ENCODE data around the gene MTHFR. TPM values are rescaled to one million over a fixed set of nuclear protein-coding genes. Genes with fewer than 3 reads are reported as not detected.

Gene MTHFR
- total and polyA plus RNA-seq, 2 of the 8 experiments (the other 6 are each of a cell fraction or from before 2014, with no cell fraction given), result 8.7 to 18.5 TPM

DNA sequence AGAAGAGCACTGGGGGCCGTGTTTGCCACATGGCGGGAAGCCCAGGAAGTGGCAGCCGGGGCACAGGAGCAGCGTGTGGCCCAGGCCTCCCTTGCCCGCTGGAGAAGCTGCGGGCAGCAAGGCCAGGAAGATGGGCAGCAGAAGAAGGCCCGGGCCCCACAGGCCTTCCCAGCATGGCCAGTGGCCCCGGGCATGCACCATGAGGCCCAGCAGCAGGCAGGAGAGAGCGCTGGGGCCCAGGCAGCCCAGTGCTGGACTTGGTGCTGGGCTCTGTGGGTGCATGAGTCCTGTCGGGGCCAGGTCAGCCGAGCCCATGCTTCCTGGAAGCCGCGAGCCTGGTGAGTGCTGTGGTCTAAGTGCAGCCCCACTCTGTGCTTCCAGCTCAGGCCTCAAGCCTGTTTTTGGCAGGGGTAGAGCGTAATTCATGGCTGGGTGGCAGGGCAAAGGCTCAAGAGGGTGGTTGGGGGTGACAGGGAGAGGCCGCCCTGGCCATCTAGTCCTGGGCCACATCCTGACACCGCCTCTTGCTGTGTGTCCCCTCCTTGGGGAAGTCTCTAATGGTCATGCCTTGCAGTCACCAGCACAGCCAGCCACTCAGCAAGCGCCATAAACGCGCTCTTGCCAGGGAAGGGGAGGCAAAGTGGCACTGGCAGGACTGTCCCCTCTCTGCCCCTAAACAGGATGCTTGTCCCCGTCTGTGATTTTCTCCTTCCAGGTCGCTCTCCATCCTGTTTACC is 21.3 kb downstream of the MTHFR start:
- no peaks in the 10 kb centered on the region for H3K36me3 ChIP-seq (ENCODE audit: control insufficient read depth in 2 of 4, insufficient read depth in 4 of 4, low read length in 3 of 4)
- H2BK20ac ChIP-seq (ENCODE audit: low read length), result peak overlapping the region; percentile 24; the same call in 1 of the 2 replicates
- peaks cover 7 to 34% (median 25%) of the 10 kb centered on the region in 4 experiments for H3K4me1 ChIP-seq (replicated peaks in 1 of 4; ENCODE audit: control insufficient read depth in 3 of 4, insufficient read depth in 4 of 4, low read length in 3 of 4)
- peak overlapping the region; percentile 44 for H3K18ac ChIP-seq (ENCODE audit: extremely low read depth, low read length)
- peak overlapping the region; percentile 68; the same call in 1 of the 2 replicates for H2AK5ac ChIP-seq (ENCODE audit: low read depth, low read length)
- H3K27ac ChIP-seq (ENCODE audit: low read depth, low read length), result no peak overlapping the region
- H3K23me2 ChIP-seq (ENCODE audit: low read depth, low read length), result no peaks in the 10 kb centered on the region
- H4K8ac ChIP-seq (ENCODE audit: extremely low read depth, insufficient read depth, low read length), result peak overlapping the region; percentile 80
- H4K91ac ChIP-seq (replicated peaks; ENCODE audit: insufficient read length, low read length), result peak overlapping the region; percentile 67
- peak overlapping the region; percentile 8 for H4K5ac ChIP-seq (ENCODE audit: insufficient read length, low read depth, low read length)
- peak overlapping the region; percentile 24; the same call in 1 of the 2 replicates for H2BK15ac ChIP-seq (ENCODE audit: low read length)
- no peaks in the 10 kb centered on the region for H4K20me1 ChIP-seq (replicated peaks in 1 of 2; ENCODE audit: control insufficient read depth in 1 of 2, insufficient read depth in 2 of 2, low read length in 2 of 2)
- H3K14ac ChIP-seq (ENCODE audit: insufficient read length), result no peak overlapping the region
- peak overlapping the region in 1 of 4 experiments; percentile 34; a peak in 2 of 8 replicates for H3K4me3 ChIP-seq (ENCODE audit: extremely low read depth in 1 of 4, insufficient read depth in 2 of 4, low read depth in 3 of 4, low read length in 4 of 4)
- peak overlapping the region; percentile 21 for H2BK120ac ChIP-seq (replicated peaks; ENCODE audit: low read depth, low read length)
- no peak overlapping the region for H3K9ac ChIP-seq (replicated peaks in 1 of 4; ENCODE audit: extremely low read depth in 1 of 4, low read depth in 3 of 4, low read length in 3 of 4)
- peak overlapping the region; percentile 98 for H2BK12ac ChIP-seq (ENCODE audit: low read depth, low read length)
- 81% methylated on average over 21 of the region's 21 CpGs; no CpG with 5 or more reads in 1 of the 2 experiments for WGBS, 2 experiments (ENCODE audit: extremely low coverage in 1 of 2, insufficient coverage in 1 of 2, insufficient read length in 1 of 2, insufficient replicate concordance in 2 of 2, low coverage in 1 of 2, low lambda C conversion rate in 2 of 2, missing lambda C conversion rate in 1 of 2)
- ChIA-PET POLR2A (ENCODE audit: partially characterized antibody) (interaction anchor here (1.0 to 2.0 kb wide), 9 partner anchors 10 to 125 kb away, joined by 3 to 9 read pairs (median 4); partner anchors contain the start of genes AGTRAP, CLCN6 and MTHFR), CTCF (ENCODE audit: partially characterized antibody) (interaction anchor here (0.6 to 5.4 kb wide), 22 partner anchors 8 to 438 kb away, joined by 3 to 49 read pairs (median 4); partner anchors contain the start of genes CLCN6 and MTHFR)
- no peaks in the 10 kb centered on the region for H3K79me1 ChIP-seq (ENCODE audit: low read depth, low read length)
- H3K56ac ChIP-seq (replicated peaks; ENCODE audit: insufficient read length, low read depth, low read length), result no peak overlapping the region
- no peaks in the 10 kb centered on the region for H3K27me3 ChIP-seq (replicated peaks in 1 of 4; ENCODE audit: control insufficient read depth in 3 of 4, extremely low read depth in 1 of 4, insufficient read depth in 3 of 4, low read length in 3 of 4)
- peak overlapping the region; percentile 37 for H3K4ac ChIP-seq (replicated peaks; ENCODE audit: insufficient read length, low read depth, low read length)
- no peak for FAIRE-seq
- no peaks in the 10 kb centered on the region for H3K79me2 ChIP-seq (ENCODE audit: control insufficient read depth in 1 of 2, insufficient read depth in 2 of 2, low read length in 2 of 2)
- H2BK5ac ChIP-seq (ENCODE audit: low read depth, low read length), result peak overlapping the region; percentile 88; the same call in 1 of the 2 replicates
- no peaks in the 10 kb centered on the region for H3K9me3 ChIP-seq (ENCODE audit: insufficient read depth in 2 of 2, low read depth in 1 of 2, low read length in 1 of 2)
- H3K4me2 ChIP-seq (ENCODE audit: insufficient read depth in 1 of 2, low read depth in 2 of 2, low read length in 2 of 2), result peak overlapping the region; percentile 3 to 58; a peak in 3 of 4 replicates
- no peak overlapping the region for H2AFZ ChIP-seq (ENCODE audit: low read length)
- DNase-seq (ENCODE audit: low read depth in 1 of 2, low spot score in 2 of 2), result peak in 1 of 2 experiments; percentile 64
- H3K23ac ChIP-seq (ENCODE audit: insufficient read length), result no peak overlapping the region
- no peak for TF ChIP-seq NANOG (IDR thresholded peaks at IDR 0.05; ENCODE audit: insufficient read depth, low read depth, low read length, poor library complexity, severe bottlenecking)
- TF ChIP-seq SP4 (IDR thresholded peaks at IDR 0.05; ENCODE audit: low read length), result no peak
- no peak for TF ChIP-seq CEBPB (IDR thresholded peaks at IDR 0.05; ENCODE audit: low read depth, low read length)
- no peak for TF ChIP-seq SUZ12 (IDR thresholded peaks at IDR 0.05; ENCODE audit: low read length)
- no peak for TF ChIP-seq GABPA (IDR thresholded peaks at IDR 0.05; ENCODE audit: borderline replicate concordance, insufficient read depth, low read length)
- no peak for TF ChIP-seq HDAC2 (IDR thresholded peaks at IDR 0.05; ENCODE audit: borderline replicate concordance in 1 of 2, low read depth in 2 of 2, low read length in 2 of 2)
- no peak for TF ChIP-seq EP300 (IDR thresholded peaks at IDR 0.05; ENCODE audit: borderline replicate concordance in 1 of 2, low read depth in 2 of 2, low read length in 2 of 2)
- no peak for TF ChIP-seq JUND (IDR thresholded peaks at IDR 0.05; ENCODE audit: low read length)
- TF ChIP-seq POU5F1 (IDR thresholded peaks at IDR 0.05; ENCODE audit: low read depth, low read length), result no peak
- TF ChIP-seq BRCA1 (IDR thresholded peaks at IDR 0.05; ENCODE audit: low read depth, low read length), result no peak
- no peak for TF ChIP-seq RBBP5 (IDR thresholded peaks at IDR 0.05; ENCODE audit: borderline replicate concordance, low read depth, low read length)

All from H1 (cell line).